ENCODE results near the gene HAPLN3. TPM values are rescaled to one million over a fixed set of nuclear protein-coding genes. Genes with fewer than 3 reads are reported as not detected.

Gene HAPLN3
- total RNA-seq, 1 experiment from 2014 or later = 6.6 TPM

Other genes starting within 250 kb of the HAPLN3 start
- not detected in 2 replicates for gene ACAN, start 92.1 kb downstream of the HAPLN3 start, total RNA-seq (2014; rRNA removed; shearing (Covaris generic))
- 13.9 and 14.9 TPM in 2 replicates for gene MFGE8, start 17.8 kb upstream of the HAPLN3 start, total RNA-seq (2014; rRNA removed; shearing (Covaris generic))
- gene ABHD2, start 192.9 kb upstream of the HAPLN3 start, total RNA-seq (2014; rRNA removed; shearing (Covaris generic)) = 27.1 and 31.7 TPM in 2 replicates

Measured in Daoy (cell line).